D721Med (cell line): ENCODE results near the gene ERC2.

Experiments used
- DNase-seq: peaks from one replicate; pipeline ENCODE4 v3.0.0; 2011; ENCODE audit warnings: low spot score; ENCODE audit not compliant: insufficient read length
- FAIRE-seq: peaks from 2 replicates; lab custom pipeline; 2011; peaks lifted over from hg19 to GRCh38; lab: Jason Lieb, UNC
- TF ChIP-seq, protein P1 (sequence below): IDR thresholded peaks from 2 replicates; pipeline ENCODE4 v1.5.1; 2012; ENCODE audit warnings: mild to moderate bottlenecking, control low read depth; ENCODE audit not compliant: insufficient read depth; ENCODE audit errors: missing control alignments

The ERC2 gene

GRCh38 chr3:55525436-55525835 is 942.8 kb downstream of the ERC2 start:
- TF ChIP-seq, protein P1, sequence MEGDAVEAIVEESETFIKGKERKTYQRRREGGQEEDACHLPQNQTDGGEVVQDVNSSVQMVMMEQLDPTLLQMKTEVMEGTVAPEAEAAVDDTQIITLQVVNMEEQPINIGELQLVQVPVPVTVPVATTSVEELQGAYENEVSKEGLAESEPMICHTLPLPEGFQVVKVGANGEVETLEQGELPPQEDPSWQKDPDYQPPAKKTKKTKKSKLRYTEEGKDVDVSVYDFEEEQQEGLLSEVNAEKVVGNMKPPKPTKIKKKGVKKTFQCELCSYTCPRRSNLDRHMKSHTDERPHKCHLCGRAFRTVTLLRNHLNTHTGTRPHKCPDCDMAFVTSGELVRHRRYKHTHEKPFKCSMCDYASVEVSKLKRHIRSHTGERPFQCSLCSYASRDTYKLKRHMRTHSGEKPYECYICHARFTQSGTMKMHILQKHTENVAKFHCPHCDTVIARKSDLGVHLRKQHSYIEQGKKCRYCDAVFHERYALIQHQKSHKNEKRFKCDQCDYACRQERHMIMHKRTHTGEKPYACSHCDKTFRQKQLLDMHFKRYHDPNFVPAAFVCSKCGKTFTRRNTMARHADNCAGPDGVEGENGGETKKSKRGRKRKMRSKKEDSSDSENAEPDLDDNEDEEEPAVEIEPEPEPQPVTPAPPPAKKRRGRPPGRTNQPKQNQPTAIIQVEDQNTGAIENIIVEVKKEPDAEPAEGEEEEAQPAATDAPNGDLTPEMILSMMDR = no peak
- FAIRE-seq (no peak), DNase-seq (no peak)

- TF ChIP-seq, protein P1 = no peak
- DNase-seq (no peak), FAIRE-seq (no peak)
Measured at GRCh38 chr3:55524565-55525244, 943.6 kb downstream of the ERC2 start.

DNA sequence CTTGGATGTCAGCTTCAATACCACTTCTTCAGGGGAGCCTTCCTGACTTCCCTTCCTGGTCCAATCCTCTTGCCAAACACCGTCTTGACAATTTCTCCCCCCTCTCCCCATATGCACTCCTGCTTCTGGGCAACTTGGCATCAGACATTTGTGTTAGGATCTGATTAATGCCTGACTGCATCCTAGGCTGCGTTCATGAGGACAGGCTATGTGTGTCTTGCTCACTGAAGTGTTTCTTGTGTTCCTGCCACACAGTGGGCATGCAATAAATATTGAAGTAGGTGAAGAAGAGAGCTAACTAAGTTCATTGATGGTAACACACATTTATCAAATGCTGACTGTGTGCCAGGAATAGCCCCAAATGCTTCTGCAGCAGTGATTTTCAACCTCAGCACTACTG is 944.8 kb downstream of the ERC2 start:
- DNase-seq (no peak), FAIRE-seq (no peak)
- TF ChIP-seq, protein P1 = no peak

- TF ChIP-seq, protein P1 = no peak
- FAIRE-seq (no peak), DNase-seq (no peak)
Measured at GRCh38 chr3:55521738-55522421, 946.4 kb downstream of the ERC2 start.

GRCh38 chr3:55521064-55521737 is 947.1 kb downstream of the ERC2 start:
- FAIRE-seq (no peak), DNase-seq (no peak)
- TF ChIP-seq, protein P1 = no peak

DNA sequence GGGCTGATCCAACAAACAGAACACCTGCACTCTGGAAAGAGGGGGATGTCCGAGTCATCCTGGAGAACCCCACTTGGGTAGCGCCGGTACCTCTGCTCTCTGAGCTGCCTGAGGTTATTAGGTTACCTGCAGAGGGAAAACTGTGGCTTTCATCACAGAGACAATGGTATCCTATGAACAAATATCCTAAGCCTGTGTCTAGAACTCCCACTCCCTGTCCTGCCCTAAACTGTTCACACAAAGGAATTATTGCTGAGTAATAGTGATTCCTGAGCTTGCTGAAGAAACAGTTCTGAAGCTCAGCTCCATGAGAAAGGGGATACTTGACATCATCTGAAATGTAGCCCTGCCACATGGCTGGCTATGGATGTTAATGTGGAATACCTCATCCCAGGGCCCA is 949.2 kb downstream of the ERC2 start:
- TF ChIP-seq, protein P1 = no peak
- FAIRE-seq (no peak), DNase-seq (no peak)
